Esophagus squamous epithelium (tissue), 4 donors: ENCODE data around the gene DUSP28.

Experiments
- POLR2A ChIP-seq, 4 donors: fragments of 450-650 bp; IDR thresholded peaks; one replicate each; pipeline ENCODE4 v1.6.1; 2017; ENCODE audit warnings: antibody characterized with exemption in 4 of 4, mild to moderate bottlenecking in 4 of 4, moderate library complexity in 3 of 4
- TF ChIP-seq, protein P1 (sequence below), 6 experiments: fragments of 450-650 bp in 4 of 6; fragments of 200-600 bp in 2 of 6; sonication (generic) in 2 of 6; IDR thresholded peaks; one replicate each; pipeline ENCODE4 v1.5.1; 2016 to 2019; ENCODE audit warnings: antibody characterized with exemption in 6 of 6, mild to moderate bottlenecking in 4 of 6, moderate library complexity in 4 of 6

DNA sequence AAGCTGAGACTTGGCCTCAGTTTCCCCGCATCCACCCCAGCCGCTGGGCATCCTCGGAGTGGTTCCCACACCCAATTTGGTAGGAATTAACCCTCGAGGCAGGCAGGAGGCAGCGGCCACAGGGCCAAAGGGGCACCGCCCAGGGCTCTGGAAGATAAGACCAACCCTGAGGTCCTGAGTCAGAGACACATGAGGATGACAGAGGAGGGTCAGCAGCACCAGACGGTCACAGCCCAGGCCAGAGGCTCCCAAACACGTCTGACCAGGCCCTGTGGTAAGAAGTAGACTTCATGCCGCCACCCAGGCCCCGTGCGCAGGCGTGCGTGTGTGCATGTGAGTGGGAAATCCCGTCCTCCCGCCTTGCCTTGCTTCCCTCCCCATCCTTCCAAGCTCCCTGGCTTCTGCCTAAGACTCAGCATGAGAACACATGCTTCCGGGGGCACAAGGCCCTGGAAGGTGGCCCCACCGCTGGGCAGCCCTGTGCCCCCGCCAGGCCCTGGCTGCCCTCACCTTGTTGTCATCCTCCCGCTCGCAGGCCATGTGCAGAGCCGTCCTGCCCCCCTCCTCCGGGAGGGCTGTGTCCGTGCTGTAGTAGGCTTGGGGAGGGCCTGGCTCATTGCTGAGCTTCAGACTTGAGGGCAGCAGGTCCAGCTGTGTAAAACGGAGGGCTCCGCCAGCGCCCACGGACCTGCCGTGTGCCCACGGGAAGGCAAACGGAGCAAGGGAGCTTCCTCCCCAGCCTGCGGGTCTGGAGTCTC, 48.6 kb upstream of the DUSP28 start:
- TF ChIP-seq, protein P1, sequence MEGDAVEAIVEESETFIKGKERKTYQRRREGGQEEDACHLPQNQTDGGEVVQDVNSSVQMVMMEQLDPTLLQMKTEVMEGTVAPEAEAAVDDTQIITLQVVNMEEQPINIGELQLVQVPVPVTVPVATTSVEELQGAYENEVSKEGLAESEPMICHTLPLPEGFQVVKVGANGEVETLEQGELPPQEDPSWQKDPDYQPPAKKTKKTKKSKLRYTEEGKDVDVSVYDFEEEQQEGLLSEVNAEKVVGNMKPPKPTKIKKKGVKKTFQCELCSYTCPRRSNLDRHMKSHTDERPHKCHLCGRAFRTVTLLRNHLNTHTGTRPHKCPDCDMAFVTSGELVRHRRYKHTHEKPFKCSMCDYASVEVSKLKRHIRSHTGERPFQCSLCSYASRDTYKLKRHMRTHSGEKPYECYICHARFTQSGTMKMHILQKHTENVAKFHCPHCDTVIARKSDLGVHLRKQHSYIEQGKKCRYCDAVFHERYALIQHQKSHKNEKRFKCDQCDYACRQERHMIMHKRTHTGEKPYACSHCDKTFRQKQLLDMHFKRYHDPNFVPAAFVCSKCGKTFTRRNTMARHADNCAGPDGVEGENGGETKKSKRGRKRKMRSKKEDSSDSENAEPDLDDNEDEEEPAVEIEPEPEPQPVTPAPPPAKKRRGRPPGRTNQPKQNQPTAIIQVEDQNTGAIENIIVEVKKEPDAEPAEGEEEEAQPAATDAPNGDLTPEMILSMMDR (IDR thresholded peaks at IDR 0.05), result no peak
- TF ChIP-seq POLR2A (IDR thresholded peaks at IDR 0.05), result no peak
